HFF-Myc (cell line): ENCODE measurements around the gene PARN.
"Not testable (repeated sequence)": the region's sequence is repeated elsewhere in the genome, so short reads cannot be mapped to it uniquely, and the experiment has no call there.

Source experiments
- DNase-seq: peaks from one replicate; pipeline ENCODE4 v3.0.0-alpha.2; 2011; ENCODE audit warnings: low read depth; ENCODE audit errors: extremely low read depth
- H3K4me3 ChIP-seq: replicated peaks from 2 replicates; pipeline ENCODE4 v1.5.1; 2011; ENCODE audit warnings: low read depth, mild to moderate bottlenecking, control low read depth, low read length
- CTCF ChIP-seq: IDR thresholded peaks from 2 replicates; pipeline ENCODE4 v1.5.1; 2012; ENCODE audit warnings: mild to moderate bottlenecking, low read depth, low read length, control low read depth; ENCODE audit errors: missing control alignments

Gene PARN

GRCh38 chr16:14423344-14423743, 206.7 kb downstream of the PARN start:
- no peak overlapping the region for H3K4me3 ChIP-seq
- no peak for DNase-seq
- TF ChIP-seq CTCF, result no peak

DNA sequence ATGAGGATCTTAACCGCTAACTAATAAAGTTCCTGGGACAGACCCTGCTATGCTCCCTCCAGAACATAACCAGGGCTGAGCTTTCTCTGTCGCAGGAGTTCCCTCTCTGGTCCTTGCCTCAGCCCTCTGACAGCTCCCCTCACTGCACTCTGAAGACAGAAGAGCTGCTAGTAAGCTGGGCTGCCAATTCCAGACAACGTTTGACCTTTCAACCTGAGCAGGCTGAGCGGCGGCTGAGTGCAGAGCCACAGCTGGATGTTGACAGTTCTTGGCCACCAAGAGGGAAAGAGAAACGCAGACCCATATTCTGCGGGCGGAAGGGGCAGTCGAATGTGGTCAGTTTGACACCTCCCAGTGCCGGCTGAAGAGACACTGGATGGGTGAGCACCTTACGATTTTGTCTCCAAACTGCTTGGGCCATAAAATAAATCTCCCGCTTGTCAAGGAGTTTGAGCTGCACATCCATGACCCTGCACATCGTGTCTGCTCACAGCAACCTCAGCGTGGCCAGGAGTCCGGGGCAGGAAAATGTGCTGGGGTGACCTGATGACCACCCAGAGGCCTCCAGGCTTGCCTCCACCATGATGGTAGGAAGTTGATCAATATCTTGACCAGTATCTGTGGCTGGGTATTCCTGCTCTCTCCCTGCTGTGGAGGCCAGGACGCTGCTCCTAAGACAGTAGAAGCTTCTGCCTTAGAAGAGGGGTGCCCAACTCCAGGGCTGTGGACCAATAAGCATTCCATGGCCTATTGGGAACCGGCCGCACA, 209.2 kb downstream of the PARN start:
- no peak for DNase-seq
- no peak overlapping the region for H3K4me3 ChIP-seq
- TF ChIP-seq CTCF, result no peak

DNA sequence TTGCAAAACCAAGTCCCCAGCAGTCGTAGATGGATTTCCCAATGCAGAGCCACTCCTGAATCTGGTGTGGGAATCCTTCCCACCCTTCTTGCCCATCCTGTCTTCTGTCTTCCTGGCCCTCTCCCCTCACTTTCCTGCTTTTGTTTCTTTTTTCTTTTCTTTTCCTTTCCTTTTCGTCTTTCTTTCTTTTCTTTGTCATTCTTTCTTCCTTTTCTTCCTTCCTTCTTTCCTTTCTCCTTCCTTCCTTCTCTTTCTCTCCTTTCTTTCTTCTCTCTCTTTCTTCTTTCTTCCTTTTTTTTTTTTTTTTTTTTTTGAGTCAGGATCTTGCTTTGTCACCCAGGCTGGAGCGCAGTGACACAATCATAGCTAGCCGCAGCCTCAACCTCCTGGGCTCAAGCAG, 209.8 kb downstream of the PARN start:
- not testable (repeated sequence) for DNase-seq, H3K4me3 ChIP-seq

- H3K4me3 ChIP-seq, result no peak overlapping the region
- no peak for DNase-seq
- no peak for TF ChIP-seq CTCF
These were observed 210.2 kb downstream of the PARN start for GRCh38 chr16:14419817-14420216.

- H3K4me3 ChIP-seq, result no peak overlapping the region
- TF ChIP-seq CTCF, result no peak
- no peak for DNase-seq
These were observed 211.2 kb downstream of the PARN start for GRCh38 chr16:14418795-14419225.

GRCh38 chr16:14416184-14416583, 213.9 kb downstream of the PARN start:
- no peak overlapping the region for H3K4me3 ChIP-seq
- no peak for DNase-seq
- TF ChIP-seq CTCF, result no peak

GRCh38 chr16:14415291-14415690, 214.8 kb downstream of the PARN start:
- no peak overlapping the region for H3K4me3 ChIP-seq
- no peak for DNase-seq
- no peak for TF ChIP-seq CTCF
